Measurements from ENCODE around the gene ZNF644.
A peak's percentile ranks its signal among the peaks of the same experiment; 100 is the strongest.
"Not testable (repeated sequence)": the region's sequence is repeated elsewhere in the genome, so short reads cannot be mapped to it uniquely, and the experiment has no call there.

The ZNF644 gene

GRCh38 chr1:90925928-90926869 lies 95.6 kb downstream of the ZNF644 start:
- DNase-seq (ENCODE audit: low read depth), result peak; percentile 73

GRCh38 chr1:90924982-90925381 lies 96.9 kb downstream of the ZNF644 start:
- DNase-seq (ENCODE audit: low read depth), result no peak

GRCh38 chr1:90922996-90923395 lies 98.8 kb downstream of the ZNF644 start:
- no peak for DNase-seq (ENCODE audit: low read depth)

- DNase-seq (ENCODE audit: low read depth), result no peak
Observed at GRCh38 chr1:90922202-90922601, 99.6 kb downstream of the ZNF644 start.

GRCh38 chr1:90919900-90920299 lies 101.9 kb downstream of the ZNF644 start:
- peak; percentile 23 for DNase-seq (ENCODE audit: low read depth)

GRCh38 chr1:90919190-90919719 lies 102.6 kb downstream of the ZNF644 start:
- DNase-seq (ENCODE audit: low read depth), result no peak

- no peak for DNase-seq (ENCODE audit: low read depth)
Observed at GRCh38 chr1:90911353-90911752, 110.5 kb downstream of the ZNF644 start.

- no peak for DNase-seq (ENCODE audit: low read depth)
Observed at GRCh38 chr1:90902672-90903071, 119.2 kb downstream of the ZNF644 start.

- no peak for DNase-seq (ENCODE audit: low read depth)
Observed at GRCh38 chr1:90899263-90899662, 122.6 kb downstream of the ZNF644 start.

- not testable (repeated sequence) for DNase-seq (ENCODE audit: low read depth)
Observed at GRCh38 chr1:90893679-90894078, 128.2 kb downstream of the ZNF644 start.

GRCh38 chr1:90892884-90893283 lies 129.0 kb downstream of the ZNF644 start:
- DNase-seq (ENCODE audit: low read depth), result not testable (repeated sequence)

GRCh38 chr1:90892196-90892595 lies 129.6 kb downstream of the ZNF644 start:
- not testable (repeated sequence) for DNase-seq (ENCODE audit: low read depth)

- not testable (repeated sequence) for DNase-seq (ENCODE audit: low read depth)
Observed at GRCh38 chr1:90891756-90892155, 130.1 kb downstream of the ZNF644 start.

GRCh38 chr1:90882221-90882620 lies 139.6 kb downstream of the ZNF644 start:
- DNase-seq (ENCODE audit: low read depth), result no peak

- no peak for DNase-seq (ENCODE audit: low read depth)
Observed at GRCh38 chr1:90881034-90881433, 140.8 kb downstream of the ZNF644 start.

GRCh38 chr1:90879281-90879680 lies 142.6 kb downstream of the ZNF644 start:
- peak; percentile 39 for DNase-seq (ENCODE audit: low read depth)

- DNase-seq (ENCODE audit: low read depth), result no peak
Observed at GRCh38 chr1:90876101-90876500, 145.7 kb downstream of the ZNF644 start.

Data from ELR (cell line).